Endothelial cell of umbilical vein (primary cell): ENCODE data around the gene CETN3. TPM values are rescaled to one million over a fixed set of nuclear protein-coding genes. Genes with fewer than 3 reads are reported as not detected.

Experiments used
- BruUV-seq: library from RNA; stranded (reverse); fragments of 400-500 nt; replicated peaks from 2 replicates; lab custom pipeline; 2021; lab: Mats Ljungman, UMichigan
- CTCF ChIA-PET: fragments of 300-600, 350-600 bp; sonication (Branson Sonifier 250); formaldehyde crosslinking; loops from one replicate; lab custom pipeline; 2021; ENCODE audit warnings: antibody characterized with exemption, inconsistent platforms; lab: Charles Lee
- POLR2A ChIA-PET: fragments of 300-600, 350-600 bp; sonication (Branson Sonifier 250); formaldehyde crosslinking; loops from one replicate; lab custom pipeline; 2021; ENCODE audit warnings: antibody characterized with exemption, inconsistent platforms; lab: Charles Lee
- DNase-seq: peaks from one replicate; pipeline ENCODE4 v3.0.0-alpha.2; 2011; ENCODE audit warnings: low read depth, low spot score
- FAIRE-seq: peaks from 2 replicates; lab custom pipeline; 2011; peaks lifted over from hg19 to GRCh38; lab: Jason Lieb, UNC
- H2AFZ ChIP-seq: 2 replicates; pipeline ENCODE4 v1.6.0; 2012; ENCODE audit warnings: low read depth, low read length, control low read depth, inconsistent platforms
- H3K27ac ChIP-seq: 2 replicates; pipeline ENCODE4 v1.5.1; 2011; ENCODE audit warnings: low read depth, mild to moderate bottlenecking, control low read depth, low read length, moderate library complexity; ENCODE audit not compliant: insufficient read depth
- H3K27me3 ChIP-seq, 2 experiments: 2 replicates each; pipeline versions ENCODE4 v1.6.0 to v1.6.1; 2011; ENCODE audit warnings: low read length in 2 of 2, mixed read lengths in 1 of 2; ENCODE audit not compliant: control insufficient read depth in 2 of 2, insufficient read depth in 2 of 2
- H3K36me3 ChIP-seq, 2 experiments: 2 replicates in 1 of 2; 3 replicates in 1 of 2; pipeline ENCODE4 v1.5.1; 2011; ENCODE audit warnings: low read length in 2 of 2, mild to moderate bottlenecking in 1 of 2, moderate library complexity in 1 of 2; ENCODE audit not compliant: control insufficient read depth in 2 of 2, insufficient read depth in 2 of 2; ENCODE audit errors: extremely low read depth in 1 of 2
- H3K4me1 ChIP-seq: 3 replicates; pipeline ENCODE4 v1.5.1; 2011; ENCODE audit warnings: mild to moderate bottlenecking, low read length; ENCODE audit not compliant: control insufficient read depth, insufficient read depth; ENCODE audit errors: extremely low read depth
- H3K4me2 ChIP-seq: 2 replicates; pipeline ENCODE4 v1.6.1; 2011; ENCODE audit warnings: low read length, control low read depth, mixed read lengths; ENCODE audit not compliant: insufficient read depth
- H3K4me3 ChIP-seq, 3 experiments: fragments of 200-600 bp in 1 of 3; sonication (generic), shearing (Covaris generic) in 1 of 3; replicated peaks in 1 of 3; 2 replicates each; pipeline ENCODE4 v1.5.1; 2011 to 2016; ENCODE audit warnings: control low read depth in 3 of 3, low read length in 3 of 3, mild to moderate bottlenecking in 2 of 3, inconsistent platforms in 1 of 3, low read depth in 1 of 3, moderate library complexity in 1 of 3; ENCODE audit not compliant: insufficient read depth in 1 of 3
- H3K79me2 ChIP-seq: 2 replicates; pipeline ENCODE4 v1.6.0; 2012; ENCODE audit warnings: low read length, inconsistent platforms; ENCODE audit not compliant: control insufficient read depth, insufficient read depth
- H3K9ac ChIP-seq: replicated peaks from 2 replicates; pipeline ENCODE3; 2011; ENCODE audit warnings: low read length, control low read depth; ENCODE audit not compliant: insufficient read depth; ENCODE audit errors: extremely low read depth
- H3K9me1 ChIP-seq: replicated peaks from 3 replicates; pipeline ENCODE4 v1.6.0; 2011; ENCODE audit warnings: mild to moderate bottlenecking, low read length; ENCODE audit not compliant: control insufficient read depth, insufficient read depth; ENCODE audit errors: extremely low read depth
- H3K9me3 ChIP-seq: replicated peaks from 2 replicates; pipeline ENCODE4 v1.5.1; 2012; ENCODE audit warnings: low read length, inconsistent platforms; ENCODE audit not compliant: control insufficient read depth, insufficient read depth
- H4K20me1 ChIP-seq: replicated peaks from 2 replicates; pipeline ENCODE3; 2011; ENCODE audit warnings: mild to moderate bottlenecking, low read length; ENCODE audit not compliant: control insufficient read depth, insufficient read depth; ENCODE audit errors: extremely low read depth
- CTCF ChIP-seq, 2 donors: IDR thresholded peaks; 1 replicate in 1 of 2; 2 replicates in 1 of 2; pipeline ENCODE4 v1.5.1; 2011; ENCODE audit warnings: low read length in 2 of 2, mild to moderate bottlenecking in 2 of 2, moderate library complexity in 2 of 2, control low read depth in 1 of 2, inconsistent platforms in 1 of 2, low read depth in 1 of 2; ENCODE audit not compliant: insufficient read depth in 1 of 2; ENCODE audit errors: extremely low read depth in 1 of 2
- EZH2 ChIP-seq: IDR thresholded peaks from 2 replicates; pipeline ENCODE4 v1.6.1; 2012; ENCODE audit warnings: borderline replicate concordance, low read depth, mild to moderate bottlenecking, moderate library complexity, low read length, inconsistent platforms; ENCODE audit not compliant: severe bottlenecking
- FOS ChIP-seq: IDR thresholded peaks from 2 replicates; pipeline ENCODE4 v1.6.1; 2011; ENCODE audit warnings: mild to moderate bottlenecking, low read length, moderate library complexity, borderline replicate concordance; ENCODE audit not compliant: insufficient read depth
- GATA2 ChIP-seq: IDR thresholded peaks from 2 replicates; pipeline ENCODE4 v1.7.0; 2011; ENCODE audit warnings: low read depth, mild to moderate bottlenecking, moderate library complexity, mixed read lengths, low read length; ENCODE audit not compliant: insufficient read length, insufficient read depth
- JUN ChIP-seq: IDR thresholded peaks from 2 replicates; pipeline ENCODE4 v1.6.1; 2011; ENCODE audit warnings: borderline replicate concordance, low read depth; ENCODE audit not compliant: insufficient read length, insufficient read depth
- MAX ChIP-seq: IDR thresholded peaks from 2 replicates; pipeline ENCODE4 v1.6.1; 2011; ENCODE audit not compliant: insufficient read depth, insufficient read length
- MYC ChIP-seq: IDR thresholded peaks from one replicate; pipeline ENCODE4 v1.6.1; 2011; ENCODE audit warnings: mild to moderate bottlenecking, low read depth, low read length
- POLR2A ChIP-seq: IDR thresholded peaks from 2 replicates; pipeline ENCODE4 v1.6.1; 2012; ENCODE audit warnings: low read depth, mild to moderate bottlenecking, control low read depth, low read length
- POLR2AphosphoS5 ChIP-seq: IDR thresholded peaks from 2 replicates; pipeline ENCODE4 v1.6.1; 2012; ENCODE audit warnings: low read depth, mild to moderate bottlenecking, control low read depth, low read length, moderate library complexity; ENCODE audit not compliant: insufficient read depth
- dilution Hi-C: fragments of 300-500 bp; cut with MboI; formaldehyde crosslinking; loops from one replicate; pipeline ENCODE4 v1.15.0; 2019; ENCODE audit warnings: low sequenced_read_pairs; ENCODE audit not compliant: extremely low pct_ligation_motif_present
- intact Hi-C: fragments of 100-400 bp; cut with micrococcal nuclease; formaldehyde crosslinking; loops from one replicate; pipeline ENCODE4 v1.10.0; 2022
- polyA plus RNA-seq, 4 experiments: library from polyadenylated mRNA; depleted of rRNA in 3 of 4; stranded (reverse) in 3 of 4; unstranded in 1 of 4; fragments of >200 nt; gene quantifications; 2 replicates each; pipeline versions ENCODE4 v1.2.1 to v1.2.3, GENCODE V29; 2011 to 2012; ENCODE audit warnings: missing spikeins in 1 of 4
- total RNA-seq: library from RNA; stranded (reverse); gene quantifications from 2 replicates; pipeline ENCODE4 v1.2.3, GENCODE V29; 2021

The CETN3 gene
- total and polyA plus RNA-seq, 2 donors (not counting 3 experiments of a cell fraction or from before 2014, with no cell fraction given) = 2.2 to 17.3 TPM

GRCh38 chr5:90406466-90406865 lies 3.1 kb downstream of the CETN3 start:
- DNase-seq (no peak), FAIRE-seq (no peak)
- Histone ChIP-seq H3K27ac (no peak overlapping the region), H2AFZ (no peak overlapping the region), H3K4me1 (peaks cover 15% of the 10 kb centered on the region), H3K27me3 (no peaks in the 10 kb centered on the region), H3K9ac (no peak overlapping the region), H3K9me1 (no peaks in the 10 kb centered on the region), H3K79me2 (peaks cover 3% of the 10 kb centered on the region), H4K20me1 (no peaks in the 10 kb centered on the region), H3K9me3 (no peaks in the 10 kb centered on the region), H3K36me3 (no peaks in the 10 kb centered on the region), H3K4me3 (no peak overlapping the region), H3K4me2 (no peak overlapping the region)
- ChIA-PET POLR2A (no interaction called here), CTCF (no interaction called here)
- BruUV-seq = no TSS peak
- dilution Hi-C loops (no loop called here), intact Hi-C loops (loop anchor here (5.0 to 10.0 kb wide), 5 partner anchors 384 to 1712 kb away; no protein-coding TSS in a partner anchor)
- TF ChIP-seq JUN (no peak), MAX (no peak), POLR2AphosphoS5 (no peak), GATA2 (no peak), CTCF (IDR thresholded peaks at IDR 0.05; ENCODE audit: extremely low read depth in 1 of 2, insufficient read depth in 1 of 2, low read depth in 1 of 2, low read length in 2 of 2) (no peak), MYC (no peak), POLR2A (no peak), FOS (no peak), EZH2 (no peak)
